K562 (cell line): ENCODE measurements around the gene SNX9. TPM values are rescaled to one million over a fixed set of nuclear protein-coding genes. Genes with fewer than 3 reads are reported as not detected.

Experiments used
- BRD9 ChIP-seq: fragments of 450-650 bp; IDR thresholded peaks from 2 replicates; pipeline ENCODE4 v1.6.1; 2018; ENCODE audit warnings: low read depth; ENCODE audit not compliant: partially characterized antibody
- CBFA2T2 ChIP-seq: fragments of 450-650 bp; conservative IDR thresholded peaks from 2 replicates; pipeline ENCODE4 v1.6.1; 2017; ENCODE audit warnings: mild to moderate bottlenecking
- CEBPZ ChIP-seq: fragments of 150-350 bp; IDR thresholded peaks from 2 replicates; pipeline ENCODE4 v1.6.1; 2014; ENCODE audit warnings: low read depth, mild to moderate bottlenecking, low read length, borderline replicate concordance
- CUX1 ChIP-seq: fragments of 200-800 bp; sonication (Bioruptor generic); IDR thresholded peaks from 2 replicates; pipeline ENCODE4 v1.6.1; 2016; ENCODE audit warnings: missing genetic modification characterization, missing compliant biosample characterization
- ETV6 ChIP-seq, 3 experiments: fragments of 150-350 bp in 1 of 3; sonication (generic) in 1 of 3; formaldehyde crosslinking in 1 of 3; IDR thresholded peaks; 2 replicates each; pipeline versions ENCODE4 v1.6.1 to v1.8.0; 2014 to 2022; ENCODE audit warnings: borderline replicate concordance in 2 of 3, low read depth in 2 of 3, antibody characterized with exemption in 1 of 3, low read length in 1 of 3, mild to moderate bottlenecking in 1 of 3, missing genetic modification reagents in 1 of 3
- MAFF ChIP-seq: IDR thresholded peaks from 2 replicates; pipeline ENCODE4 v1.6.1; 2012; ENCODE audit warnings: low read length, improper control_type of control experiment
- MAX ChIP-seq: sonication (generic); formaldehyde crosslinking; IDR thresholded peaks from 2 replicates; pipeline ENCODE4 v1.9.0; 2022; ENCODE audit warnings: mild to moderate bottlenecking, missing genetic modification reagents
- NUFIP1 ChIP-seq: fragments of 450-650 bp; IDR thresholded peaks from 2 replicates; pipeline ENCODE4 v1.6.1; 2018; ENCODE audit not compliant: partially characterized antibody
- PRPF4 ChIP-seq: fragments of 200-400 bp; formaldehyde crosslinking; IDR thresholded peaks from one replicate; pipeline ENCODE4 v1.6.1; 2017; ENCODE audit warnings: low read length, low read depth, mild to moderate bottlenecking; ENCODE audit not compliant: insufficient read depth, poor library complexity, severe bottlenecking
- RAD51 ChIP-seq: fragments of 450-650 bp; IDR thresholded peaks from 2 replicates; pipeline ENCODE4 v1.7.1; 2016; ENCODE audit warnings: low read depth, mild to moderate bottlenecking, borderline replicate concordance
- TFAP4 ChIP-seq: sonication (generic); formaldehyde crosslinking; IDR thresholded peaks from 2 replicates; pipeline ENCODE4 v1.8.0; 2022; ENCODE audit warnings: missing genetic modification reagents, mild to moderate bottlenecking, moderate library complexity, borderline replicate concordance
- YY1 ChIP-seq, 3 experiments: IDR thresholded peaks; 2 replicates each; pipeline ENCODE4 v1.6.1; 2011; ENCODE audit warnings: low read length in 2 of 3, mild to moderate bottlenecking in 2 of 3, moderate library complexity in 2 of 3, borderline replicate concordance in 1 of 3, control low read depth in 1 of 3, low read depth in 1 of 3; ENCODE audit not compliant: insufficient read depth in 3 of 3, insufficient replicate concordance in 2 of 3, control insufficient read depth in 1 of 3, insufficient read length in 1 of 3; ENCODE audit errors: extremely low read depth in 1 of 3
- polyA plus RNA-seq, 8 experiments: library from polyadenylated mRNA; depleted of rRNA in 4 of 8; stranded (reverse) in 5 of 8; unstranded in 3 of 8; fragments of >200 nt; fragmentation: Nextera tagmentation in 2 of 8; fragmentation: Illumina TruSeq in 1 of 8; extraction: Ambion mirVana in 2 of 8; extraction: Trizol in 1 of 8; gene quantifications; 2 replicates each; pipeline versions ENCODE4 v1.2.1 to v1.2.3, GENCODE V29; 2011 to 2014; ENCODE audit warnings: inconsistent platforms in 1 of 8, missing spikeins in 1 of 8
- total RNA-seq, 7 experiments: library from RNA; depleted of rRNA in 6 of 7; stranded (reverse); fragments of >200 nt in 6 of 7; fragmentation: Illumina TruSeq in 2 of 7; extraction: Trizol in 2 of 7; gene quantifications; 2 replicates each; pipeline versions ENCODE4 v1.2.1 to v1.2.3, GENCODE V29; 2011 to 2021; ENCODE audit warnings: low replicate concordance in 1 of 7

SNX9 gene
- total and polyA plus RNA-seq, 9 of the 15 experiments (the other 6 are each of a cell fraction or from before 2014, with no cell fraction given): 6.0 to 81.7 (median 57.1) TPM

- TF ChIP-seq CEBPZ (no peak), BRD9 (no peak), CUX1 (no peak), RAD51 (0 out of 2 replicates have a peak, but pooled peaks have one; percentile 21), MAFF (peak; percentile 73), CBFA2T2 (no peak), TFAP4 (CRISPR knock-in tag) (peak; percentile 82; the same call in 1 of the 2 replicates), PRPF4 (no peak), NUFIP1 (no peak), MAX (CRISPR knock-in tag) (peak; percentile 60), YY1 (IDR thresholded peaks at IDR 0.05; ENCODE audit: borderline replicate concordance in 1 of 3, control insufficient read depth in 1 of 3, extremely low read depth in 1 of 3, insufficient read depth in 3 of 3, insufficient read length in 1 of 3, insufficient replicate concordance in 2 of 3, low read depth in 1 of 3, low read length in 2 of 3) (no peak), ETV6 (IDR thresholded peaks at IDR 0.05; ENCODE audit: borderline replicate concordance in 1 of 2, low read depth in 2 of 2, low read length in 1 of 2) (no peak), ETV6 (CRISPR knock-in tag; IDR thresholded peaks at IDR 0.05; ENCODE audit: borderline replicate concordance) (no peak)
- TF ChIP-seq, all 486 proteins: peak for 13
Measured at GRCh38 chr6:157994125-157994795, 171.2 kb downstream of the SNX9 start (continued).
